Effector CD4-positive, alpha-beta T cell (primary cell): ENCODE measurements around the gene GALNT15. TPM values are rescaled to one million over a fixed set of nuclear protein-coding genes. Genes with fewer than 3 reads are reported as not detected.

Experiments used
- DNase-seq: peaks from one replicate; pipeline ENCODE4 v3.0.0-alpha.2; 2020
- total RNA-seq: gene quantifications from one replicate; lab custom pipeline; 2026; lab: John Stamatoyannopoulos, UW

Gene GALNT15, protein sequence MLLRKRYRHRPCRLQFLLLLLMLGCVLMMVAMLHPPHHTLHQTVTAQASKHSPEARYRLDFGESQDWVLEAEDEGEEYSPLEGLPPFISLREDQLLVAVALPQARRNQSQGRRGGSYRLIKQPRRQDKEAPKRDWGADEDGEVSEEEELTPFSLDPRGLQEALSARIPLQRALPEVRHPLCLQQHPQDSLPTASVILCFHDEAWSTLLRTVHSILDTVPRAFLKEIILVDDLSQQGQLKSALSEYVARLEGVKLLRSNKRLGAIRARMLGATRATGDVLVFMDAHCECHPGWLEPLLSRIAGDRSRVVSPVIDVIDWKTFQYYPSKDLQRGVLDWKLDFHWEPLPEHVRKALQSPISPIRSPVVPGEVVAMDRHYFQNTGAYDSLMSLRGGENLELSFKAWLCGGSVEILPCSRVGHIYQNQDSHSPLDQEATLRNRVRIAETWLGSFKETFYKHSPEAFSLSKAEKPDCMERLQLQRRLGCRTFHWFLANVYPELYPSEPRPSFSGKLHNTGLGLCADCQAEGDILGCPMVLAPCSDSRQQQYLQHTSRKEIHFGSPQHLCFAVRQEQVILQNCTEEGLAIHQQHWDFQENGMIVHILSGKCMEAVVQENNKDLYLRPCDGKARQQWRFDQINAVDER
- total RNA-seq, result not detected

DNA sequence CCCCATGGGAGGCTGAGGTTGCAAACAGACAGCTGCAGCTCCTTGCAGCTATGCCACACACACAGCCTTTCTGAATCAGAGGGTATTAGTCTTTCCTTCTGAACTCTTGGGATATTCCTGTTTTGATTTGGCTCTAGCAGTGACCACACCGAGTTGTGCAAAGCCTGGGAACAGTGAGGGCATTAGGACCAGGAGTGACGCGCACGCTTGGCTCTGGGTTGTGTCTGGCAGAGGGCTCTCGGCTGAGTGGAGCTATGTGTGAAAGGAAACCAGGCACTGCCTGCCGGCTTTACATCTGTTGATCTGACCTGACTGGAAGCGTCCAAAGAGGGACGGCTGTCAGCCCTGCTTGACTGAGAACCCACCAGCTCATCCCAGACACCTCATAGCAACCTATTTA is at the start of gene GALNT15:
TSS of gene GALNT15 (plus strand) at position 292 of the 400 bp plus-strand sequence. CDS start 472 bp downstream, outside the sequence.
- DNase-seq, result no peak

- no peak for DNase-seq
These were observed 47.8 kb upstream of the GALNT15 start for GRCh38 chr3:16126634-16127033.

GRCh38 chr3:16127249-16127648 is 47.2 kb upstream of the GALNT15 start:
- DNase-seq, result no peak

GRCh38 chr3:16130066-16130465 is 44.4 kb upstream of the GALNT15 start:
- no peak for DNase-seq

DNA sequence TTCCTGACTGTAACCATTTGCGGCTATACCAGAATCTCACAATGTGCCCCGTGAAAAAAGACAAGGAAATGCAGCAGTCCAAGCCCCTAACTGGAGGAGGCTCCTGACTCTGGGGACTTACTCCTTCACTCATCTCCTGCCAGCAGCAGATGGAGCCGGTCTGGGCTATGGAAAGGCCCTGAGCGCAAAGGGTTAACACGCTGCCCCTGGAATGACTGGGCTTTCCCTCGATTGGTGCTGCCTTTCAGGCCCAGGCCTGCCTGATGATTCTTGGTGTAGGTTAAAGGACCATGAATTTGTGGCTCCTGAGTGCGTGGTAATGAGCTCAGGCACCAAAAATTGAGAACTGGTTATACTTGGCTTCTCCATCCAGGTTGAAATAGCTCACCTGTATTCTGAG is 42.3 kb upstream of the GALNT15 start:
- no peak for DNase-seq

GRCh38 chr3:16132928-16133327 is 41.6 kb upstream of the GALNT15 start:
- no peak for DNase-seq

DNA sequence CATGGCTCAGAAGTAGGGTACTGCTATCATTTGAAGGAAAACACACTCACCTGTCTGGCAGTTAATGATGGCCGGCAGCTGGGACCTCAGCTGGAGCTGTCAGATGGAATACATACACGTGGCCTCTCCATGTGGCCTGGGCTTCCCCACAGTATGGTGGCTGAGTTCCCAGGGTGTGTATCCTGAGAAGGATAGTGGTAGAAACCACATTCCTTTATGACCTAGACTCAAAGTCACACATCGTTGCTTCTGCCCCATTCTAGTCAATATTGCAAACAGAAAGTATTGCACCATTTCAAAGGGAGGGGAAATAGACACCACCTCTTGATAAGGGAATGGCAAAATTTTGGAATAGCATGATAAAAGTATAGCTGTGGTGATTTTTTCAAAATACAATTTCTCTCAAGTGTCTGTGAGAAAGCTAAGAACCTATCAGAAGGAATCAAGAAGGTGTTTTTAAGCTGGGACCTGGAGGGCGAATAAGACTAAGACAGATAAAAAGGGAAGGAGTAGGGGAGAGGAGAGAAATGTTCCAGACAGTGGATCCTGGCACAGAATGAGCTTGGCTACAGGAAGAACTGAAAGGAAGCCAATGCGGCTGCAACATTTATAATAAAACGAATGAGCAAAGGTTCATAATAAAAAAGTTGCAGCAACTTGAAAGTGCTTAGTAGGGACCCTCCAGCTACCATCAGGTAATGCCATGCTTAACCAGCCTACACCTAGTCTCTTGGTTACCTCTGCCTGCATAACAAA is 40.1 kb upstream of the GALNT15 start:
- DNase-seq, result no peak

GRCh38 chr3:16136055-16136454 is 38.4 kb upstream of the GALNT15 start:
- DNase-seq, result no peak

DNA sequence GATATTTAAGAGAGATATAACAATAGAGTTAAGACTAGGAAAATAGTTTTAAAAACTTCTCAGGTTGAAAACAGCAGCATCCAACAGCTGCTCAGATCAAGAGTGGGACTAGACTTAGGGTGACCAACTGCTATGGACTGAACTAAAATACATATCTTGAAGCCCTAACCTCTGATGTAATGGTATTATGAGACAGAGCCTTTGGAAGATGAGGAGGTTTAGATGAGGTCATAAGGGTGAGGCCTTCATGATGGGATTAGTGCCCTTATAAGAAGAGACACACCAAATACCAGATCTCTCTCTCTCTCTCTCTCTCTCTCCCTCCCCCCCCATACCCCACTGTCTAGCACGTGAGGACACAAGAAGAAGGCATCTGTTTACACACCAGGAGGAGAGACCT is 37.4 kb upstream of the GALNT15 start:
- no peak for DNase-seq

DNA sequence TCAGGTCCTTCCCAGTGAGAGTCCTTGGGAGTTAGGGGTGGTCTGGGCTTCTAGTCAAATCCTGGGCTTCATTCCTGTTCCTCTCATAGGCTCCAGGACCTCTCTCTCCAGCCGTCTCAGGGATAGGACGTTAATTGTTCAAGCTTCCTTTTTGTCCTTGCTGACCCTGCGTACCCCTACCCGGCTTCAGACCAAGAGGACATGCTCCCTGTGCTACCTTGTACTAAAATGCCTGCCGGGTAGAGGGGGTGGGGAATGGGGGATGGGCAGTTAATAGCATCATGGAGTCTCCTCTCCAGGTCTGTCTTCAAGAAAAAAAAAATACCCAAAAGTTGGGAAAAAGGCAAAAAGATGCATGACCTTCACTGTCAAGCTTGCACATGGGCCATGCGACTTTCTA is 36.5 kb upstream of the GALNT15 start:
- DNase-seq, result no peak

DNA sequence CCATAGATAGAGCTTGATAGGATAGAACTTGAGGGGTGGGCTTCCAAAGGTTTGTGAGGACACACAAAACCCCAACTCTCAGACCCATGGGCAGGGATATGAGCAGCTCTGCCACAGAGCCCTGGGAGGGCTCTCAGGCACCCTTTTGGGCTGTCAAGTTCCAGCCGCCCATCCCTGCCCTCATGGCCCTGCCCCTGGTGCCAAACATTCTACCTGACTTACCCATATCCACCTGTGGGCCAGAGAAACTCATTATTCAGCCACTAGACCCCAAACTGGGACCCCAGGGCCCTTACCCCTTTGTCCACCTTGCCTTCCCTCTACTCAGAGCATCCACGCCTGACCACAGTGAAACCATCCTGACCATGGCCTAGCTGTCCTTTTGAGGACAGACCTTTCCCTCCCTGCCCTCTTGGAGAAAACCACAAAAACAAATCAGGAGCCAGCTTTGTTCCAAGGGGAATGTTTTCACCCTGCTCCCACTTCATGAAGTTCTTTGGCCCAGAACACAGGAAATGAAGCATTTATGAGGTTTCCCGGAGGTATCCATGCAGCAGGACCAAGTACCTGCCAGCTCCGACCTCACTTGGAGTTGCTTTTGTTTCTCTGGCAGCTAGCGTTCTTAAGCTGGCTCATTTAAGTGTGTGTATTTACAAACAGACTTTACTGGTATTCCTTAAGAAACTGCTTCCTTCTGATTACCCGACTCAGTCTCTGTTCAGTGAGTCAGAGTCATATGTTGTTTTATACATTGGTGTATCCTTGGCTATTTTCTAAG is 34.2 kb upstream of the GALNT15 start:
- DNase-seq, result no peak

- no peak for DNase-seq
These were observed 33.6 kb upstream of the GALNT15 start for GRCh38 chr3:16140894-16141285.

DNA sequence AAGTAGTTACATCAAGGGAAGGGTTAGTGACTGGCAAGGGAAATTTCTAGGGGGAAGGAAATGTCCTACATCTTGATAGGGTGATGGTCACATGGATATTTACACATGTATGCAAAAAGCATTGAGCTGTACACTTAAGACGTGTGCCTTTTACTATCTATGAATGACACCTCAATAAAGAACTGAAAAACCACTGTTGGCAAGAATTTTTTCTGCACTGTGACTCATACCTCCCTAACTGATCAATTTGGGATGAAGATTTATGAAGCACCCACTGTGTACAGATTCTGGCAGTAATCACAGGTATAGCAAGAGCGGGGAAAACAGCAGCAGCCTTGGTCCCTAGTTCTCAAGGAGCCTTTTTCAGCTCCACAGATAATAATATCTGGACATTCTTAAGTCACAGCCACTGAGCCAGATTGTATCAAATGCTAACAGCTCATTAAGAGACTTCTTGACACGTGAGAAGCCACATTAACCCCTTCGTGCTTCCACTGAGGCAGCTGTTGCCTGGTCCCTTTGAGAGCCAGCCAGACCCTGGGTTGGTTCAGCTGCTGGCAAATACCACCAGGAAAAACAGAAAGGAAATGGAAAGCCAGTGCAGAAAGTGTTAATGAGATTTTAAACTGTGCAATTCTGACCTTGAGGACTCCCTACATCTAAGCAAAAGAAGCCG is 32.0 kb upstream of the GALNT15 start:
- no peak for DNase-seq

- no peak for DNase-seq
These were observed 30.5 kb upstream of the GALNT15 start for GRCh38 chr3:16143861-16144447.

DNA sequence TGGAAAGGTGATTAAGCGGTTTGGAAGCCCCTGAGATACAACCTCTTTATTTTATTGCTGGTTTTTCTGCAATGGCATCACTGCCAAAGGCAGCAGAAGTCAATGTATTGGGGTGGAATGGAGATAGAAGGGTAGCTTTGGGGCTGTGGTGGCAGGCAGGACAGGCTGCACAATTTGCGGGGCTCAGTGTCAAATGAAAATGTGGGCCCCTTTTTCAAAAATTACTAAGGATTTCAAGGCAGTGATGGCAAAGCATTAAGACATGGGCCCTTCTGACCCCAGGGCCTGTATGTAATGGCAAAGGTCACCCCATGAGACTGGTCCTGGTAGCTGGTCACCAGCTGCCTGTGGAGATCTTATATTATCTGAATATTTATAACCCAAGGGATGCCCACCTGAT is 29.3 kb upstream of the GALNT15 start:
- no peak for DNase-seq

GRCh38 chr3:16146015-16146730 is 28.3 kb upstream of the GALNT15 start:
- DNase-seq, result no peak

DNA sequence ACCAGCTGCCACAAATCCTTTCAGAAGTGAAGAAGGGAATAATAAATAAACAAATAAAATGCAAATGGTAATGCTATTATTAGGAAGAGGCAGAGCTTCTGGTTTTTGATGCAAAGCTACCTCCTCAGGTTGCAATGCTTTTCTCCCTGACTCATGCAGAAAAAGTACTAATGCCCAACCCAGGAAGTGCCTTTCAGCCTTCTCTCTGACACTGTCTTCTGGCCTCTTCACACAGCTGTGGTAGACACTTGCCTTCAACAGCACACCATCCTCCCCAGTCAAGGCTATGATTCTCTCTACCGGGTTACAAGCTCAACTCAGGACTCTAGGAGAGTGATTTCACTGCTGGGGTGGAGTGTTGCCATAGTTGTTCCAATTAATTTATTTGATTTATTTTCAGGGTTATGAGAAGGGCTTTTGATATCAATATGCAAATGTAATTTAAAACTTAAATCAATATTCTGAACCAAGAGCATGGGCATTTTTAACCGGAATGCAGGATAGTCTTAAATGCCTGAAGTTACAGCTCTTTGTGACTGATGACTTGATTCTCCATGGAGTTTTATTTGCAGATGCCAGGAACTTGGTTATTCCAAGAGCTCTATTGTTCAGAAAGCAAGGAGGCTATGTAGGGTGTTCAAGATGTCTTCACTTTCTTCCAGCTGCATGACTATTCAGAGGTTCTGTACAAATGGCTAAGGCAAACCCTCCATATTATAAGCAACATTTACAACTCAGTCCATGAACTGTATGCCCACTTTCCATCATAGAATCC is 27.1 kb upstream of the GALNT15 start:
- no peak for DNase-seq

GRCh38 chr3:16148213-16148612 is 26.3 kb upstream of the GALNT15 start:
- DNase-seq, result no peak

- DNase-seq, result no peak
These were observed 25.7 kb upstream of the GALNT15 start for GRCh38 chr3:16148783-16149182.

- DNase-seq, result no peak
These were observed 24.2 kb upstream of the GALNT15 start for GRCh38 chr3:16150285-16150684.
